Measurements from ENCODE around the gene TTC28.
A peak's percentile ranks its signal among the peaks of the same experiment; 100 is the strongest.

Gene TTC28

DNA sequence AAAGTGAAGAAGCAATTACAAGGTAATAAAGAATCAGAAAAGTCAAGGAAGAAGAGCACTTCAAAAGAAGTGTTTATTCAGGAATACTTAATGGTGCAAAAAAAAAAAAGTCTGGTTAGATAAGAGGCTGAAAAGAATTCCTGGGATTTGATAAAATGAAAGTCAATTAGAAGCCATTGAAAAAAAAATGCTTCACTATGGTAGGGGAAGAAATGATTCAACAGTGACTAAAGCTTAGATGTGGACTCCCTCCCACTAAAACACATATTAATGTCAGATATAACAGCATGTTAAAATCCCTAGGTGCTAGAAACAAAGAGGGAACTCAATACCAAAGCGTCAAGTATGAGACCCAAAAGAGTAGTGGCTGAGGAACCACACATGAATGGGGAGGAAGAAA, 425.2 kb downstream of the TTC28 start:
- TF ChIP-seq, protein P1, sequence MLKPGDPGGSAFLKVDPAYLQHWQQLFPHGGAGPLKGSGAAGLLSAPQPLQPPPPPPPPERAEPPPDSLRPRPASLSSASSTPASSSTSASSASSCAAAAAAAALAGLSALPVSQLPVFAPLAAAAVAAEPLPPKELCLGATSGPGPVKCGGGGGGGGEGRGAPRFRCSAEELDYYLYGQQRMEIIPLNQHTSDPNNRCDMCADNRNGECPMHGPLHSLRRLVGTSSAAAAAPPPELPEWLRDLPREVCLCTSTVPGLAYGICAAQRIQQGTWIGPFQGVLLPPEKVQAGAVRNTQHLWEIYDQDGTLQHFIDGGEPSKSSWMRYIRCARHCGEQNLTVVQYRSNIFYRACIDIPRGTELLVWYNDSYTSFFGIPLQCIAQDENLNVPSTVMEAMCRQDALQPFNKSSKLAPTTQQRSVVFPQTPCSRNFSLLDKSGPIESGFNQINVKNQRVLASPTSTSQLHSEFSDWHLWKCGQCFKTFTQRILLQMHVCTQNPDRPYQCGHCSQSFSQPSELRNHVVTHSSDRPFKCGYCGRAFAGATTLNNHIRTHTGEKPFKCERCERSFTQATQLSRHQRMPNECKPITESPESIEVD (tag by site-specific recombination; IDR thresholded peaks at IDR 0.05) = peak; percentile 73; the same call in 1 of the 2 replicates
- TF ChIP-seq ZNF169 (tag by site-specific recombination; IDR thresholded peaks at IDR 0.05) (no peak), OSR2 (tag by site-specific recombination; IDR thresholded peaks at IDR 0.05) (peak; percentile 19; the same call in 1 of the 2 replicates), ZNF600 (tag by site-specific recombination; IDR thresholded peaks at IDR 0.05) (no peak), FEZF1 (tag by site-specific recombination; IDR thresholded peaks at IDR 0.05) (peak; percentile 26; the same call in 1 of the 2 replicates)
- TF ChIP-seq, protein P2, sequence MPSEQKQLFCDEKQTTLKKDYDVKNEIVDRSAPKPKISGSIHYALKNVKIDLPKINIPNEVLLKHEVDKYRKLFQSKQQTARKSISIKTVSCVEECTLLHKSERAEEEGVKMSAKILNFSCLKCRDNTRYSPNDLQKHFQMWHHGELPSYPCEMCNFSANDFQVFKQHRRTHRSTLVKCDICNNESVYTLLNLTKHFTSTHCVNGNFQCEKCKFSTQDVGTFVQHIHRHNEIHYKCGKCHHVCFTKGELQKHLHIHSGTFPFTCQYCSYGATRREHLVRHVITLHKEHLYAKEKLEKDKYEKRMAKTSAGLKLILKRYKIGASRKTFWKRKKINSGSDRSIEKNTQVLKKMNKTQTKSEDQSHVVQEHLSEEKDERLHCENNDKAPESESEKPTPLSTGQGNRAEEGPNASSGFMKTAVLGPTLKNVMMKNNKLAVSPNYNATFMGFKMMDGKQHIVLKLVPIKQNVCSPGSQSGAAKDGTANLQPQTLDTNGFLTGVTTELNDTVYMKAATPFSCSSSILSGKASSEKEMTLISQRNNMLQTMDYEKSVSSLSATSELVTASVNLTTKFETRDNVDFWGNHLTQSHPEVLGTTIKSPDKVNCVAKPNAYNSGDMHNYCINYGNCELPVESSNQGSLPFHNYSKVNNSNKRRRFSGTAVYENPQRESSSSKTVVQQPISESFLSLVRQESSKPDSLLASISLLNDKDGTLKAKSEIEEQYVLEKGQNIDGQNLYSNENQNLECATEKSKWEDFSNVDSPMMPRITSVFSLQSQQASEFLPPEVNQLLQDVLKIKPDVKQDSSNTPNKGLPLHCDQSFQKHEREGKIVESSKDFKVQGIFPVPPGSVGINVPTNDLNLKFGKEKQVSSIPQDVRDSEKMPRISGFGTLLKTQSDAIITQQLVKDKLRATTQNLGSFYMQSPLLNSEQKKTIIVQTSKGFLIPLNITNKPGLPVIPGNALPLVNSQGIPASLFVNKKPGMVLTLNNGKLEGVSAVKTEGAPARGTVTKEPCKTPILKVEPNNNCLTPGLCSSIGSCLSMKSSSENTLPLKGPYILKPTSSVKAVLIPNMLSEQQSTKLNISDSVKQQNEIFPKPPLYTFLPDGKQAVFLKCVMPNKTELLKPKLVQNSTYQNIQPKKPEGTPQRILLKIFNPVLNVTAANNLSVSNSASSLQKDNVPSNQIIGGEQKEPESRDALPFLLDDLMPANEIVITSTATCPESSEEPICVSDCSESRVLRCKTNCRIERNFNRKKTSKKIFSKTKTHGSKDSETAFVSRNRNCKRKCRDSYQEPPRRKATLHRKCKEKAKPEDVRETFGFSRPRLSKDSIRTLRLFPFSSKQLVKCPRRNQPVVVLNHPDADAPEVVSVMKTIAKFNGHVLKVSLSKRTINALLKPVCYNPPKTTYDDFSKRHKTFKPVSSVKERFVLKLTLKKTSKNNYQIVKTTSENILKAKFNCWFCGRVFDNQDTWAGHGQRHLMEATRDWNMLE (tag by site-specific recombination; conservative IDR thresholded peaks at IDR 0.05; ENCODE audit: low read depth) = no peak
- H3K4me3 ChIP-seq (ENCODE audit: low read depth, low read length) = no peak overlapping the region
- H3K27ac ChIP-seq (ENCODE audit: extremely low read depth, low read depth, low read length) = no peak overlapping the region
- CTCF ChIA-PET = interaction anchor here (0.6 kb wide), 1 partner anchor 30 kb away, joined by 3 read pairs; no protein-coding TSS in a partner anchor
- H3K4me1 ChIP-seq (ENCODE audit: control insufficient read depth, insufficient read depth, low read length) = peaks cover 4% of the 10 kb centered on the region; the same call in 1 of the 2 replicates
- POLR2A ChIA-PET = no interaction called here
- no peaks in the 10 kb centered on the region for H3K9me3 ChIP-seq (ENCODE audit: control insufficient read depth, insufficient read depth, low read depth, low read length)
- no peaks in the 10 kb centered on the region for H3K36me3 ChIP-seq (ENCODE audit: control insufficient read depth in 2 of 2, insufficient read depth in 1 of 2, low read length in 2 of 2)

DNA sequence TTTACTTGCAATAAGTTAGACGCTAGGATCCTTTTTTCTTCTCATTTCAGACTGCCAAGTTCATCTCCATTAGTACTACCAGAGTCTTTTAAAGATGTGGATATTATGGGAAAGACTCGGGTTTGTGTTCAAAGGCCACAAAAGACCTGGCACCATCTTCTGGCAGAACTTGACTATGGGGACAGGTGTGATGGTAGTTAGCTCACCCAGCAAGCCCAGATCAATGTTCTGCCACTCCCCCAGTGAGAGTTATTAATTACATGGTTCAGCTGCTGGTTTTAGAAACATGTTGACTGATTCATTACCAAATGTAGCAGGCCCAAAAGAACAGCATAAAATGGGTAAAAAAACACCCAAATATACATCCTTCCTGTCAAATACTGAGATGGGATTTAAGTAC, 427.1 kb downstream of the TTC28 start:
- Histone ChIP-seq H3K4me3 (ENCODE audit: low read depth, low read length) (no peak overlapping the region), H3K9me3 (ENCODE audit: control insufficient read depth, insufficient read depth, low read depth, low read length) (no peaks in the 10 kb centered on the region), H3K36me3 (ENCODE audit: control insufficient read depth in 2 of 2, insufficient read depth in 1 of 2, low read length in 2 of 2) (no peaks in the 10 kb centered on the region), H3K27ac (ENCODE audit: extremely low read depth, low read depth, low read length) (no peak overlapping the region), H3K4me1 (ENCODE audit: control insufficient read depth, insufficient read depth, low read length) (peaks cover 7% of the 10 kb centered on the region)
- TF ChIP-seq ZNF792 (tag by site-specific recombination; IDR thresholded peaks at IDR 0.05) = no peak
- TF ChIP-seq, protein P3, sequence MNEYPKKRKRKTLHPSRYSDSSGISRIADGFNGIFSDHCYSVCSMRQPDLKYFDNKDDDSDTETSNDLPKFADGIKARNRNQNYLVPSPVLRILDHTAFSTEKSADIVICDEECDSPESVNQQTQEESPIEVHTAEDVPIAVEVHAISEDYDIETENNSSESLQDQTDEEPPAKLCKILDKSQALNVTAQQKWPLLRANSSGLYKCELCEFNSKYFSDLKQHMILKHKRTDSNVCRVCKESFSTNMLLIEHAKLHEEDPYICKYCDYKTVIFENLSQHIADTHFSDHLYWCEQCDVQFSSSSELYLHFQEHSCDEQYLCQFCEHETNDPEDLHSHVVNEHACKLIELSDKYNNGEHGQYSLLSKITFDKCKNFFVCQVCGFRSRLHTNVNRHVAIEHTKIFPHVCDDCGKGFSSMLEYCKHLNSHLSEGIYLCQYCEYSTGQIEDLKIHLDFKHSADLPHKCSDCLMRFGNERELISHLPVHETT (tag by site-specific recombination; IDR thresholded peaks at IDR 0.05) = no peak
- TF ChIP-seq SCRT1 (tag by site-specific recombination; IDR thresholded peaks at IDR 0.05; ENCODE audit: borderline replicate concordance) = no peak
- CTCF ChIA-PET = interaction anchor here (0.6 to 2.0 kb wide), 18 partner anchors 7 to 1779 kb away, joined by 3 to 14 read pairs (median 3); no protein-coding TSS in a partner anchor
- POLR2A ChIA-PET = no interaction called here

DNA sequence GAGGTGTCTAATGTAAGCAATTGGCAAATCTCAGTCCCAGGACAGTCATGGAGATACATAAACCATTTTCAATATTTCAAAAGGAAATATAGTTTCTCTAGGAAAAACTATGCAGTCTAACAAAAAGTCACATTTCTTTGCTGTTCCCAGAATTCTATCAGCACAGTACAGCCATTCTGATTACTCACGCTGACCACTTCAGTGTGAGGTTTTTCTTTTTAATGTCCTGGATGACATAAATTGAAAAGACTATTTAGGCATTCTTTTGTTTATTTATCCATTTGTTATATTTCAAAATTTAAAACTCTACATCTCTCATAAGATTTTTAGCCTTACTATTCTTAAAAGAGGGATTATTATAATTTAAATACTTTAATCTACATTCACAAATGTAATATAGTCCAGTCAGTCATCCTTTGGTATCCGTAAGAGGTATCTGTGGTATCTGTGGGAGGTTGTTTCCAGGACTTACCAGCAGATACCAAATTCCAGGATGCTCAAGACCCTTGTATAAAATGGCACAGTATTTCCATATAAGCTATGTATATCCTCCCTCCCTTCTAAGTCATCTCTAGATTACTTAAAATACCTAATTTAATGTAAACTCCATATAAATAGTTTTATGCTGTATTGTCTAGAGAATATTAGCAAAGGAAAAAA, 429.5 kb downstream of the TTC28 start:
- POLR2A ChIA-PET = no interaction called here
- TF ChIP-seq ZNF777 (tag by site-specific recombination; IDR thresholded peaks at IDR 0.05; ENCODE audit: borderline replicate concordance) (no peak), SP2 (tag by site-specific recombination; IDR thresholded peaks at IDR 0.05) (no peak), IKZF3 (tag by site-specific recombination; IDR thresholded peaks at IDR 0.05) (no peak), MEIS1 (CRISPR knock-in tag; IDR thresholded peaks at IDR 0.05; ENCODE audit: borderline replicate concordance) (no peak), ZFHX2 (tag by site-specific recombination; conservative IDR thresholded peaks at IDR 0.05) (no peak), ZBTB20 (tag by site-specific recombination; IDR thresholded peaks at IDR 0.05) (no peak), ZNF571 (tag by site-specific recombination; IDR thresholded peaks at IDR 0.05) (no peak), ZNF248 (tag by site-specific recombination; IDR thresholded peaks at IDR 0.05) (no peak), ZNF600 (tag by site-specific recombination; IDR thresholded peaks at IDR 0.05) (no peak), ZNF707 (tag by site-specific recombination; IDR thresholded peaks at IDR 0.05) (no peak)
- TF ChIP-seq, protein P4, sequence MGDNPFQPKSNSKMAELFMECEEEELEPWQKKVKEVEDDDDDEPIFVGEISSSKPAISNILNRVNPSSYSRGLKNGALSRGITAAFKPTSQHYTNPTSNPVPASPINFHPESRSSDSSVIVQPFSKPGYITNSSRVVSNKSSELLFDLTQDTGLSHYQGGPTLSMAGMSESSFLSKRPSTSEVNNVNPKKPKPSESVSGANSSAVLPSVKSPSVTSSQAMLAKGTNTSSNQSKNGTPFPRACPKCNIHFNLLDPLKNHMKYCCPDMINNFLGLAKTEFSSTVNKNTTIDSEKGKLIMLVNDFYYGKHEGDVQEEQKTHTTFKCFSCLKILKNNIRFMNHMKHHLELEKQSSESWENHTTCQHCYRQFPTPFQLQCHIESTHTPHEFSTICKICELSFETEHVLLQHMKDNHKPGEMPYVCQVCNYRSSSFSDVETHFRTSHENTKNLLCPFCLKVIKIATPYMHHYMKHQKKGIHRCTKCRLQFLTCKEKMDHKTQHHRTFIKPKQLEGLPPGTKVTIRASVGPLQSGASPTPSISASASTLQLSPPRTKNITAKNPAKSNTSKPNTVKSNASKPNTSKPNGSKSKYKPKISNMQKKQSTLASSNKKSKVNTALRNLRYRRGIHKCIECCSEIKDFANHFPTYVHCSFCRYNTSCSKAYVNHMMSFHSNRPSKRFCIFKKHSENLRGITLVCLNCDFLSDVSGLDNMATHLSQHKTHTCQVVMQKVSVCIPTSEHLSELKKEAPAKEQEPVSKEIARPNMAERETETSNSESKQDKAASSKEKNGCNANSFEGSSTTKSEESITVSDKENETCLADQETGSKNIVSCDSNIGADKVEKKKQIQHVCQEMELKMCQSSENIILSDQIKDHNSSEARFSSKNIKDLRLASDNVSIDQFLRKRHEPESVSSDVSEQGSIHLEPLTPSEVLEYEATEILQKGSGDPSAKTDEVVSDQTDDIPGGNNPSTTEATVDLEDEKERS (tag by site-specific recombination; IDR thresholded peaks at IDR 0.05) = no peak

More for the DNA sequence above, 429.5 kb downstream of the TTC28 start:
- Histone ChIP-seq H3K9me3 (ENCODE audit: control insufficient read depth, insufficient read depth, low read depth, low read length) (no peaks in the 10 kb centered on the region), H3K4me3 (ENCODE audit: low read depth, low read length) (no peak overlapping the region), H3K36me3 (ENCODE audit: control insufficient read depth in 2 of 2, insufficient read depth in 1 of 2, low read length in 2 of 2) (no peaks in the 10 kb centered on the region), H3K27ac (ENCODE audit: extremely low read depth, low read depth, low read length) (no peak overlapping the region), H3K4me1 (ENCODE audit: control insufficient read depth, insufficient read depth, low read length) (peaks cover 11% of the 10 kb centered on the region)
- CTCF ChIA-PET = no interaction called here

All from HEK293 (cell line).